ENCODE measurements around the gene RPL39L.

DNA sequence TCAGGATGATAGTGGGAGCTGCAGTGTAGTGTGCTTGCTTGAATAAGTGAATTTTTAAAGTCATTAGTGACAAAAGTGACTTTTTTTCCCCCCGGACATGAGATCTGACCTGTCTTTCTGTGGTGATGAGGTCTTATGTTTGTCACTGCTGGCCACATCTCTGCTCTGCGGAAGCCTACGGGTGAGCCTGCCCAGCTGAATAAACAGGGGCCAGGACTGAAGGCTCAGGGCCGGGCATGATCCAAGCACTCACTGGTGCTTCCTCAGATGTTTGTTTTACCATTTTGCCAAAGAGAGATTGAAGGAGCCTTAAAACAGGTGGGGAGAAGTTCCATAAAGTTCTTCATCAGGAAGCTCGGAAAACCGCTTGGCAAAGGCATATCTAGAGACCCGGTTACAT lies 35.0 kb downstream of the RPL39L start:
- TF ChIP-seq POLR2A (IDR thresholded peaks at IDR 0.05): no peak
- TF ChIP-seq, protein P1, sequence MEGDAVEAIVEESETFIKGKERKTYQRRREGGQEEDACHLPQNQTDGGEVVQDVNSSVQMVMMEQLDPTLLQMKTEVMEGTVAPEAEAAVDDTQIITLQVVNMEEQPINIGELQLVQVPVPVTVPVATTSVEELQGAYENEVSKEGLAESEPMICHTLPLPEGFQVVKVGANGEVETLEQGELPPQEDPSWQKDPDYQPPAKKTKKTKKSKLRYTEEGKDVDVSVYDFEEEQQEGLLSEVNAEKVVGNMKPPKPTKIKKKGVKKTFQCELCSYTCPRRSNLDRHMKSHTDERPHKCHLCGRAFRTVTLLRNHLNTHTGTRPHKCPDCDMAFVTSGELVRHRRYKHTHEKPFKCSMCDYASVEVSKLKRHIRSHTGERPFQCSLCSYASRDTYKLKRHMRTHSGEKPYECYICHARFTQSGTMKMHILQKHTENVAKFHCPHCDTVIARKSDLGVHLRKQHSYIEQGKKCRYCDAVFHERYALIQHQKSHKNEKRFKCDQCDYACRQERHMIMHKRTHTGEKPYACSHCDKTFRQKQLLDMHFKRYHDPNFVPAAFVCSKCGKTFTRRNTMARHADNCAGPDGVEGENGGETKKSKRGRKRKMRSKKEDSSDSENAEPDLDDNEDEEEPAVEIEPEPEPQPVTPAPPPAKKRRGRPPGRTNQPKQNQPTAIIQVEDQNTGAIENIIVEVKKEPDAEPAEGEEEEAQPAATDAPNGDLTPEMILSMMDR (IDR thresholded peaks at IDR 0.05): no peak
